OCI-LY1 (cell line): ENCODE results near the gene PLCB4.

Experiments used
- H2AFZ ChIP-seq: fragments of 200-600 bp; sonication (generic), shearing (Covaris generic); 2 replicates; pipeline ENCODE4 v1.6.0; 2014; ENCODE audit warnings: antibody characterized with exemption, mild to moderate bottlenecking, low read length
- H3F3A ChIP-seq: fragments of 200-600 bp; sonication (generic), shearing (Covaris generic); 2 replicates; pipeline ENCODE4 v1.6.0; 2014; ENCODE audit warnings: mild to moderate bottlenecking, antibody characterized with exemption, low read length, moderate library complexity; ENCODE audit not compliant: insufficient read depth
- H3K27ac ChIP-seq: fragments of 200-600 bp; sonication (generic); 2 replicates; pipeline ENCODE4 v1.5.1; 2014; ENCODE audit warnings: low read length, mixed run types, mild to moderate bottlenecking, low read depth; ENCODE audit not compliant: poor library complexity, severe bottlenecking
- H3K27me3 ChIP-seq: fragments of 200-600 bp; sonication (generic); 2 replicates; pipeline ENCODE4 v1.6.0; 2014; ENCODE audit warnings: antibody characterized with exemption, mild to moderate bottlenecking, low read length, moderate library complexity; ENCODE audit not compliant: insufficient read depth
- H3K36me3 ChIP-seq: fragments of 200-600 bp; sonication (generic); 2 replicates; pipeline ENCODE4 v1.6.1; 2014; ENCODE audit warnings: mild to moderate bottlenecking, antibody characterized with exemption, low read length, moderate library complexity, mixed read lengths; ENCODE audit not compliant: insufficient read depth
- H3K4me1 ChIP-seq: fragments of 200-600 bp; sonication (generic); 2 replicates; pipeline ENCODE4 v1.5.1; 2014; ENCODE audit warnings: mild to moderate bottlenecking, low read length, moderate library complexity; ENCODE audit not compliant: insufficient read depth, severe bottlenecking
- H3K4me2 ChIP-seq: fragments of 200-600 bp; sonication (generic), shearing (Covaris generic); 2 replicates; pipeline ENCODE4 v1.6.1; 2014; ENCODE audit warnings: low read length
- H3K4me3 ChIP-seq: fragments of 200-600 bp; sonication (generic); 2 replicates; pipeline ENCODE4 v1.5.1; 2014; ENCODE audit warnings: low read length, low read depth, mild to moderate bottlenecking, mixed read lengths; ENCODE audit not compliant: poor library complexity, severe bottlenecking
- H3K79me2 ChIP-seq: fragments of 200-600 bp; shearing (Covaris generic); 2 replicates; pipeline ENCODE4 v1.6.1; 2016; ENCODE audit warnings: mixed run types, low read length, mixed read lengths; ENCODE audit not compliant: insufficient read depth
- H3K9ac ChIP-seq: fragments of 200-600 bp; sonication (generic), shearing (Covaris generic); 2 replicates; pipeline ENCODE4 v1.6.1; 2014; ENCODE audit warnings: mild to moderate bottlenecking, low read length, mixed read lengths
- H3K9me2 ChIP-seq: fragments of 200-600 bp; sonication (generic), shearing (Covaris generic); 2 replicates; pipeline ENCODE4 v1.6.1; 2014; ENCODE audit warnings: low read depth, mild to moderate bottlenecking, low read length, mixed read lengths
- H3K9me3 ChIP-seq: fragments of 200-600 bp; shearing (Covaris generic); 2 replicates; pipeline ENCODE4 v1.6.1; 2014; ENCODE audit warnings: low read length, mixed read lengths
- H4K20me1 ChIP-seq: fragments of 200-600 bp; sonication (generic), shearing (Covaris generic); 2 replicates; pipeline ENCODE4 v1.6.0; 2016; ENCODE audit warnings: mild to moderate bottlenecking, low read length; ENCODE audit not compliant: insufficient read depth
- CTCF ChIP-seq: fragments of 200-600 bp; sonication (generic), shearing (Covaris generic); IDR thresholded peaks from 2 replicates; pipeline ENCODE4 v1.5.1; 2017; ENCODE audit warnings: mild to moderate bottlenecking, antibody characterized with exemption, low read length, moderate library complexity, mixed read lengths
- EZH2 ChIP-seq: fragments of 200-600 bp; sonication (generic), shearing (Covaris generic); IDR thresholded peaks from 2 replicates; pipeline ENCODE4 v1.8.0; 2017; ENCODE audit warnings: borderline replicate concordance, mixed run types, mild to moderate bottlenecking, antibody characterized with exemption, low read length, moderate library complexity, mixed read lengths

Gene PLCB4

DNA sequence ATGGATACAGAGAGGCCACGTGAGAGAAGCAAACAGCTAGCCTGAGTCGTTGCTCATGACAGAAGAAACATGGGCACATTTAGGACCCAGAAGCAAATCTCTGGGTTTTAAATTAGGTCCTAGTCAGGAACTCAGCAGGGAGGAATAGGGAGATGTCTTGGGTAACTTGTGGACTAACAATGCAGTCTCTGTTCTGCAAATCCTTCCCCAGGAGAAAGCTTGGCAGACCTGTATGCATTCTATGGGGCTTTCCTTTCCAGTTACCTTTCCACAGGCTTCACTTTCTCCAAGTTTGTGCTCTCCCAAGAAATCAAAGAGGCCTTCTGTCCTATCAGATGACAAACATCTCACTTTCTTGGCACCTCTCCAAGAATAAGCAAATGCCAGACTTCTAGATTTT, 47.2 kb upstream of the PLCB4 start:
- Histone ChIP-seq H3F3A (no peaks in the 10 kb centered on the region), H3K4me2 (no peak overlapping the region), H3K79me2 (no peaks in the 10 kb centered on the region), H3K9ac (no peak overlapping the region), H3K27me3 (no peaks in the 10 kb centered on the region), H3K27ac (no peak overlapping the region), H3K9me2 (no peaks in the 10 kb centered on the region), H4K20me1 (no peaks in the 10 kb centered on the region), H3K9me3 (no peaks in the 10 kb centered on the region), H2AFZ (no peak overlapping the region), H3K4me3 (no peak overlapping the region), H3K4me1 (no peaks in the 10 kb centered on the region), H3K36me3 (no peaks in the 10 kb centered on the region)
- TF ChIP-seq EZH2: no peak
- TF ChIP-seq CTCF: no peak

DNA sequence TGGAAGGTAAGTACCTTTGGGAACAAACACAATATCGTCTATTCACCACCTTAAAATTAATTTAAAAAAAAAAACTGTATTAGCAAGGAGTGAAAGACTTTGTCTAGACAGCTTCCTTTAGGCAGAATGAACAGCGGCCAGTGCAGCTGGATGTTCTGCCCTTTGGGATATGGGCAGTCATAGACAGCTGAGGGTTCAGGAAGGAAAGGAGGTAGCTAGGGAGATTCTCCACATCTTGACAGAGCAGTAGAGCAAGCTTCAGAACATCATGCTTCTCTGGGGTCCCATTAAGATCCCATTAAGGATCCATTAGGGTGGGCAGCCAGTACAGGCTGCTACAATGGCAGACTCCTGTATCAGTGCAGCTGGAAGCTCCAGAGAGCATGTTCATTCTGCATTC, 46.5 kb upstream of the PLCB4 start:
- Histone ChIP-seq H3F3A (no peaks in the 10 kb centered on the region), H2AFZ (no peak overlapping the region), H3K9me3 (no peaks in the 10 kb centered on the region), H3K9me2 (no peaks in the 10 kb centered on the region), H3K4me1 (no peaks in the 10 kb centered on the region), H3K4me3 (no peak overlapping the region), H3K4me2 (no peak overlapping the region), H3K36me3 (no peaks in the 10 kb centered on the region), H3K9ac (no peak overlapping the region), H3K27ac (no peak overlapping the region), H3K27me3 (no peaks in the 10 kb centered on the region), H3K79me2 (no peaks in the 10 kb centered on the region), H4K20me1 (no peaks in the 10 kb centered on the region)
- TF ChIP-seq EZH2 (no peak), CTCF (no peak)

DNA sequence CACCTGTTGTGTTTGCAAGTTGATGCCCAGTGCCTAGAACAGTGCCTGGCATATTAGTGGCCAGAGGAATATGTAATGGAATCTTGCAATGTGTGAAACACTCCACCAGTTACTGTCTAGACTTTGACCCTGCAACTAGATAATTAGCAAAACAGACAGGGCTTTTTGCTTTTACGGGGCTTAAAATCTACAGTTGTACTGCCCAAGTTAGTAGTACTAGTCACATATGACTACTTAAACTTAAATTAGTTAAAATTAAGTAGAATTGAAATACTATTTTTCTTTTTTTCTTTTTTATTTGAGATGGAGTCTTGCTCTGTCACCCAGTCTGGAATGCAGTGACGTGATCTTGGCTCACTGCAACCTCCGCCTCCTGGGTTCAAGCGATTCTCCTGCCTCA, 44.3 kb upstream of the PLCB4 start:
- H3K9ac ChIP-seq: no peak overlapping the region
- H3K36me3 ChIP-seq: no peaks in the 10 kb centered on the region
- H3K4me2 ChIP-seq: no peak overlapping the region
- no peak for TF ChIP-seq EZH2
- no peak for TF ChIP-seq CTCF
- H3K79me2 ChIP-seq: no peaks in the 10 kb centered on the region
- no peaks in the 10 kb centered on the region for H3K27me3 ChIP-seq
- H2AFZ ChIP-seq: no peak overlapping the region
- H3K27ac ChIP-seq: no peak overlapping the region
- no peaks in the 10 kb centered on the region for H4K20me1 ChIP-seq
- H3K9me2 ChIP-seq: no peaks in the 10 kb centered on the region
- H3F3A ChIP-seq: no peaks in the 10 kb centered on the region
- no peak overlapping the region for H3K4me3 ChIP-seq
- H3K9me3 ChIP-seq: no peaks in the 10 kb centered on the region
- no peaks in the 10 kb centered on the region for H3K4me1 ChIP-seq
